Fibroblast of pulmonary artery (primary cell): ENCODE measurements around the gene SMPDL3B.

Experiments used
- DNase-seq: peaks from one replicate; pipeline ENCODE4 v3.0.0-alpha.2; 2010; ENCODE audit warnings: low read depth
- H3K4me3 ChIP-seq: replicated peaks from 2 replicates; pipeline ENCODE4 v1.5.1; 2011; ENCODE audit warnings: low read depth, mild to moderate bottlenecking, control low read depth, low read length, moderate library complexity
- CTCF ChIP-seq: IDR thresholded peaks from 2 replicates; pipeline ENCODE4 v1.5.1; 2011; ENCODE audit warnings: mild to moderate bottlenecking, control low read depth, low read length, inconsistent platforms; ENCODE audit errors: missing control alignments

SMPDL3B gene

GRCh38 chr1:27968692-27969091 lies 33.9 kb downstream of the SMPDL3B start:
- H3K4me3 ChIP-seq = no peak overlapping the region
- no peak for TF ChIP-seq CTCF
- peak; percentile 70 for DNase-seq

GRCh38 chr1:27970401-27970800 lies 35.6 kb downstream of the SMPDL3B start:
- peak; percentile 72 for DNase-seq
- TF ChIP-seq CTCF = no peak
- no peak overlapping the region for H3K4me3 ChIP-seq

GRCh38 chr1:27971674-27972073 lies 36.9 kb downstream of the SMPDL3B start:
- TF ChIP-seq CTCF = no peak
- H3K4me3 ChIP-seq = no peak overlapping the region
- DNase-seq = peak; percentile 53

- no peak overlapping the region for H3K4me3 ChIP-seq
- DNase-seq = no peak
- TF ChIP-seq CTCF = no peak
These were observed 37.3 kb downstream of the SMPDL3B start for GRCh38 chr1:27972141-27972540.

GRCh38 chr1:27973771-27974416 lies 39.1 kb downstream of the SMPDL3B start:
- TF ChIP-seq CTCF = no peak
- no peak for DNase-seq
- H3K4me3 ChIP-seq = no peak overlapping the region

GRCh38 chr1:27974417-27974781 lies 39.6 kb downstream of the SMPDL3B start:
- no peak overlapping the region for H3K4me3 ChIP-seq
- no peak for DNase-seq
- no peak for TF ChIP-seq CTCF

GRCh38 chr1:27979151-27979858 lies 44.5 kb downstream of the SMPDL3B start:
- DNase-seq = peak; percentile 87
- no peak overlapping the region for H3K4me3 ChIP-seq
- peak; percentile 55 for TF ChIP-seq CTCF
